Measurements from ENCODE around the gene SLC39A3.

- TF ChIP-seq, protein P1, sequence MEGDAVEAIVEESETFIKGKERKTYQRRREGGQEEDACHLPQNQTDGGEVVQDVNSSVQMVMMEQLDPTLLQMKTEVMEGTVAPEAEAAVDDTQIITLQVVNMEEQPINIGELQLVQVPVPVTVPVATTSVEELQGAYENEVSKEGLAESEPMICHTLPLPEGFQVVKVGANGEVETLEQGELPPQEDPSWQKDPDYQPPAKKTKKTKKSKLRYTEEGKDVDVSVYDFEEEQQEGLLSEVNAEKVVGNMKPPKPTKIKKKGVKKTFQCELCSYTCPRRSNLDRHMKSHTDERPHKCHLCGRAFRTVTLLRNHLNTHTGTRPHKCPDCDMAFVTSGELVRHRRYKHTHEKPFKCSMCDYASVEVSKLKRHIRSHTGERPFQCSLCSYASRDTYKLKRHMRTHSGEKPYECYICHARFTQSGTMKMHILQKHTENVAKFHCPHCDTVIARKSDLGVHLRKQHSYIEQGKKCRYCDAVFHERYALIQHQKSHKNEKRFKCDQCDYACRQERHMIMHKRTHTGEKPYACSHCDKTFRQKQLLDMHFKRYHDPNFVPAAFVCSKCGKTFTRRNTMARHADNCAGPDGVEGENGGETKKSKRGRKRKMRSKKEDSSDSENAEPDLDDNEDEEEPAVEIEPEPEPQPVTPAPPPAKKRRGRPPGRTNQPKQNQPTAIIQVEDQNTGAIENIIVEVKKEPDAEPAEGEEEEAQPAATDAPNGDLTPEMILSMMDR (IDR thresholded peaks at IDR 0.05), result no peak
- TF ChIP-seq POLR2A (IDR thresholded peaks at IDR 0.05), result no peak
Measured at GRCh38 chr19:2754659-2755447, 15.0 kb upstream of the SLC39A3 start.

Measured in thyroid gland (tissue), 4 donors.